HUES64 (cell line): ENCODE data around the gene SLC6A4.

Experiments
- H3K27ac ChIP-seq: 2 replicates; pipeline ENCODE4 v1.7.0; 2013; ENCODE audit warnings: low read depth, low read length, inconsistent platforms
- H3K27me3 ChIP-seq: 2 replicates; pipeline ENCODE4 v1.6.1; 2013; ENCODE audit warnings: mild to moderate bottlenecking, low read length; ENCODE audit not compliant: insufficient read depth
- H3K36me3 ChIP-seq: 2 replicates; pipeline ENCODE4 v1.6.1; 2013; ENCODE audit warnings: mild to moderate bottlenecking, low read length; ENCODE audit not compliant: insufficient read depth
- H3K4me1 ChIP-seq: 2 replicates; pipeline ENCODE4 v1.6.1; 2013; ENCODE audit warnings: mild to moderate bottlenecking, low read length, moderate library complexity; ENCODE audit not compliant: insufficient read depth
- H3K4me3 ChIP-seq: 2 replicates; pipeline ENCODE4 v1.5.1; 2013; ENCODE audit warnings: mild to moderate bottlenecking, low read length, moderate library complexity
- H3K9ac ChIP-seq: 2 replicates; pipeline ENCODE4 v1.6.1; 2013; ENCODE audit warnings: mild to moderate bottlenecking, low read depth, low read length
- H3K9me3 ChIP-seq: 2 replicates; pipeline ENCODE4 v1.6.1; 2013; ENCODE audit warnings: low read depth, low read length; ENCODE audit not compliant: insufficient read depth
- WGBS: fragments of 150-250, 120-280 bp; methylation state at CpG from one replicate; pipeline ENCODE4 v1.1.7; 2013; ENCODE audit warnings: missing lambda C conversion rate; 5-methylcytosine and 5-hydroxymethylcytosine counted together

Gene SLC6A4

DNA sequence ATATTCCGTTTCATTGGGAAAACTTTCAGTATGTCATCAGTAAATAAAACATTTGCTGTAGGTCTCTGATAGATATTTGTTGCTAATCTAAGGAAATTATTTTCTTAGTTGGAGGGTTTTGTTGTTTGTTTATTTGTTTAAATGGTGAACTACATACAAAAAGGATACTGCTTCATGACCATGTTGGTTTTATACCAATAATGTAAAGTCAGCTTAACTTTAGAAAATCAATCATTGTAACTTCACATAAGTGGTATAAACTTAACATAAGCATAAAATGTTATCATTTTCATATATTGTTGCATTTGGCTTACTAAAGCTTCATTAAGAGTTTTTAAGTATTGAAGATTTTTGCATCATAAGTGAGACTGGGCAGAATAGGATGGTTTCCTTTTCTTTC lies 60.9 kb downstream of the SLC6A4 start:
- 95% methylated on average over 1 of the region's 1 CpG for WGBS
- Histone ChIP-seq H3K4me3 (no peak overlapping the region), H3K27me3 (no peaks in the 10 kb centered on the region), H3K4me1 (no peaks in the 10 kb centered on the region), H3K9ac (no peak overlapping the region), H3K36me3 (peaks cover 73% of the 10 kb centered on the region), H3K9me3 (no peaks in the 10 kb centered on the region), H3K27ac (no peak overlapping the region)

- WGBS, result 100% methylated on average over 2 of the region's 2 CpGs
- Histone ChIP-seq H3K9ac (no peak overlapping the region), H3K36me3 (peaks cover 69% of the 10 kb centered on the region), H3K27ac (no peak overlapping the region), H3K4me1 (no peaks in the 10 kb centered on the region), H3K4me3 (no peak overlapping the region), H3K9me3 (no peaks in the 10 kb centered on the region), H3K27me3 (no peaks in the 10 kb centered on the region)
Measured at GRCh38 chr17:30173649-30174048, 61.8 kb downstream of the SLC6A4 start.

- Histone ChIP-seq H3K9me3 (no peaks in the 10 kb centered on the region), H3K4me3 (no peak overlapping the region), H3K27ac (no peak overlapping the region), H3K27me3 (no peaks in the 10 kb centered on the region), H3K36me3 (peaks cover 63% of the 10 kb centered on the region), H3K9ac (no peak overlapping the region), H3K4me1 (no peaks in the 10 kb centered on the region)
- WGBS, result 85% methylated on average over 1 of the region's 1 CpG
Measured at GRCh38 chr17:30172560-30172959, 62.9 kb downstream of the SLC6A4 start.

DNA sequence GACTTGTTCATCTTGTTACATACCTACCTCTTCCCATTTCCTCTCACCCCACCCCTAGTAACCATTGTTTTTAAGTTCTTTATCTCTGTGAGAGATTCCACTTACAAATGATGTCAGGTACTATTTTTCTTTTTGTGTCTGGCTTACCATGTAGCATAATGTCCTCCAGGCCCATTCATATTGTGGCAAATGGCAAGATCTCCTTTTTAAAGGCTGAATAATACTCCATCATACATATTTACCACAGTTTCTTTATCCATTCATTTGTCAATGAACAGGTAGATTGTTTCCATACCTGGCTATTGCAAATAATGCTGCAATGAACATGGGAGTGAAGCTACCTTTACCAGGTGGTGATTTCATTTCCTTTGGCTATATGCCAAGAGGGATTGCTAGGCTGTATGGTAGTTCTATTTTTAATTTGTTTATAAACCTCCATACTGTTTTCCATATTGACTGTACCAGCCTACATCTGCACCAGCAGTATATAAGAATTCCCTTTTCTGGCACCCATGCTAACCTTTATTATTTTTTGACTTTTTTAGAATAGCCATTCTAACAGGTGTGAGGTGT lies 65.0 kb downstream of the SLC6A4 start:
- H3K27me3 ChIP-seq, result no peaks in the 10 kb centered on the region
- H3K9ac ChIP-seq, result no peak overlapping the region
- H3K27ac ChIP-seq, result no peak overlapping the region
- H3K4me3 ChIP-seq, result no peak overlapping the region
- no peaks in the 10 kb centered on the region for H3K4me1 ChIP-seq
- no peaks in the 10 kb centered on the region for H3K9me3 ChIP-seq
- H3K36me3 ChIP-seq, result peaks cover 56% of the 10 kb centered on the region

- Histone ChIP-seq H3K36me3 (peaks cover 30% of the 10 kb centered on the region), H3K9me3 (no peaks in the 10 kb centered on the region), H3K9ac (no peak overlapping the region), H3K4me3 (no peak overlapping the region), H3K27ac (no peak overlapping the region), H3K4me1 (no peaks in the 10 kb centered on the region), H3K27me3 (no peaks in the 10 kb centered on the region)
- 100% methylated on average over 1 of the region's 1 CpG for WGBS
Measured at GRCh38 chr17:30165960-30166359, 69.5 kb downstream of the SLC6A4 start.

- no peak overlapping the region for H3K9ac ChIP-seq
- 88% methylated on average over 3 of the region's 3 CpGs for WGBS
- no peaks in the 10 kb centered on the region for H3K4me1 ChIP-seq
- no peaks in the 10 kb centered on the region for H3K9me3 ChIP-seq
- H3K27ac ChIP-seq, result no peak overlapping the region
- no peaks in the 10 kb centered on the region for H3K27me3 ChIP-seq
- H3K36me3 ChIP-seq, result peaks cover 28% of the 10 kb centered on the region
- no peak overlapping the region for H3K4me3 ChIP-seq
Measured at GRCh38 chr17:30165147-30165546, 70.3 kb downstream of the SLC6A4 start.

GRCh38 chr17:30164531-30164930 lies 71.0 kb downstream of the SLC6A4 start:
- H3K9me3 ChIP-seq, result no peaks in the 10 kb centered on the region
- no peaks in the 10 kb centered on the region for H3K4me1 ChIP-seq
- H3K36me3 ChIP-seq, result peaks cover 31% of the 10 kb centered on the region
- no peak overlapping the region for H3K27ac ChIP-seq
- no peaks in the 10 kb centered on the region for H3K27me3 ChIP-seq
- H3K9ac ChIP-seq, result no peak overlapping the region
- H3K4me3 ChIP-seq, result no peak overlapping the region
- WGBS, result over 99% methylated on average over 4 of the region's 4 CpGs

DNA sequence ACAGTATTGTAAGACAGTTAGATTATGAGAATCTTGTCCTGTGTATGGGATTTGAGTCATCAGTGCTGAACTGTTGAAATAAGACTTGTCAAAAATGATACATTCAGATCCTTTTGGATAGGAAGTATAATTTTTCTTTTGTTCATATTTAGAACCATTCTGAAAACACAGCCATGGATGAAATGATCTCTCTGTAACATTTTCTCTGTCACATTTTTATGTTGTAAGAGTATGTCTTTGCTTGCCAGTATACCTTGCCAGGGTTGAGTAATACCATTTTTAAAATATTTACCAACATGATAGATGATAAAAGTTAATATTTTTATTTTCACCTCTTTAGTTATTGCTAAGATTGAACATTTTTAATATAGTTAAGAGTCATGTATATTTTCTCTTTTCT lies 73.9 kb downstream of the SLC6A4 start:
- H3K9me3 ChIP-seq, result peaks cover 2% of the 10 kb centered on the region; the same call in 1 of the 2 replicates
- no peak overlapping the region for H3K27ac ChIP-seq
- H3K4me3 ChIP-seq, result no peak overlapping the region
- H3K4me1 ChIP-seq, result no peaks in the 10 kb centered on the region
- H3K36me3 ChIP-seq, result peaks cover 34% of the 10 kb centered on the region
- no peaks in the 10 kb centered on the region for H3K27me3 ChIP-seq
- no peak overlapping the region for H3K9ac ChIP-seq

DNA sequence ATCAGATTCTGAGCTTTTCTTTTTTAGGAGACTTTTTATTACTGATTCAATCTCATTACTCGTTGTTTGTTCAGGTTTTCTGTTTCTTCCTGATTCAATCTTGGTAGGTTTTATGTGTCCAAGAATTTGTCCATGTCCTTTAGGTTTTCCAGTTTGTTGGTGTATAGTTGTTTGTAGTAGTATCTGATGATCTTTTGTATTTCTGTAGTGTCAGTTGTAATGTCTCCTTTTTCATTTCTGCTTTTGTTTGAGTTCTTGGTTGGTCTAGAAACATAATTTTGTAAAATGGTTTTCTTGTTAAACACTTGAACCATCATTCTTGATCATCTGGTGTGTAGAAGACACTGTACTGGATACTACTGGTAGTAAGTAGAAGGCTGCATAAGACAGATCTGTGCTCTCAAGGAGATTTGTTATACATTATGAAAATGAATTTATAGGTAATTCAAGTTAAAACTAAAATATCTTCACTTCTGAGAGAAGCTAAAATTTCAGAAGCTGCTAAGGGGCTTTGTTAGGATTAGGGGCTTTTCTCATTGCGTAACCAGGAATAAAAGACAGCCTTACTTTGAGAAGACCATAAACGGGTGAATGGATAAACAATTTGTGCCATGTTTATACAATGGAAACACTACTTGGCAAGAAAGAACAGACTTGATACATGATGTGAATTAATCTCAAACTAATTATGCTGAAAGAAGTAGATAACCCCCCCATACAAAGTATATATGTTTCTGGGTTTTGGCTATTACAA lies 74.9 kb downstream of the SLC6A4 start:
- peaks cover 31% of the 10 kb centered on the region for H3K36me3 ChIP-seq
- H3K9ac ChIP-seq, result no peak overlapping the region
- no peak overlapping the region for H3K27ac ChIP-seq
- H3K4me3 ChIP-seq, result no peak overlapping the region
- no peaks in the 10 kb centered on the region for H3K4me1 ChIP-seq
- H3K27me3 ChIP-seq, result no peaks in the 10 kb centered on the region
- H3K9me3 ChIP-seq, result peaks cover 2% of the 10 kb centered on the region; the same call in 1 of the 2 replicates
- 94% methylated on average over 3 of the region's 3 CpGs for WGBS

DNA sequence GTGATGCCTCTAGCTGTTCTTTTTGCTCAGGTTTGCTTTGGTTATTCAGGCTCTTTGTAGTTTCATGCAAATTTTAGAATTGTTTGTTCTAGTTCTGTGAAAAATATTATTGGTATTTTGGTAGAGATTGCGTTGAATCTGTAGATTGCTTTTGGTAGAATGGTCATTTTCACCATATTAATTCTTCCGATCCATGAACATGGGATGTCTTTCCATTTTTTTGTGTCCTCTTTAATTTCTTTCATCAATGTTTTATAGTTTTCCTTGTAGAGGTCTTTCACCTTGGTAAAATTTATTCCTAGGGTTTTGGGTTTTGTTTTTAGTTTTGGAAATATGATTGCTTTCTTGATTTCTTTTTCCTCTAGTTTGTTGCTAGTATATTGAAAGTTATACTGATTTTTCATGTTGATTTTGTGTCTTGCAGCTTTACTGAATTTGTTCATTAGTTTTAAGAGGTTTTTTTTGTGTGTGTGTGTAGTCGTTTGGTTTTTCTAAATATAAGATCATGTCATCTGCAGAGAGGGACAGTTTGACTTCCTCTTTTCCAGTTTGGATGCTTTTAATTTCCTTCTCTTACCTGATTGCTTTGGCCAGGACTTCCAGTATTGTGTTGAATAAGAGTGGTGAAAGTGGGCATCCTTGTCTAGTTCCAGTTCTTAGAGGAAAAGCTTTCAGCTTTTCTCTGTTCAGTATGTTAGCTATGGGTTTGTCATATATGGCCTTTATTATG lies 76.4 kb downstream of the SLC6A4 start:
- H3K4me3 ChIP-seq, result no peak overlapping the region
- no peaks in the 10 kb centered on the region for H3K4me1 ChIP-seq
- no peak overlapping the region for H3K9ac ChIP-seq
- H3K27ac ChIP-seq, result no peak overlapping the region
- WGBS, result 94% methylated on average over 2 of the region's 3 CpGs
- H3K9me3 ChIP-seq, result peaks cover 2% of the 10 kb centered on the region; the same call in 1 of the 2 replicates
- peaks cover 31% of the 10 kb centered on the region for H3K36me3 ChIP-seq
- no peaks in the 10 kb centered on the region for H3K27me3 ChIP-seq

DNA sequence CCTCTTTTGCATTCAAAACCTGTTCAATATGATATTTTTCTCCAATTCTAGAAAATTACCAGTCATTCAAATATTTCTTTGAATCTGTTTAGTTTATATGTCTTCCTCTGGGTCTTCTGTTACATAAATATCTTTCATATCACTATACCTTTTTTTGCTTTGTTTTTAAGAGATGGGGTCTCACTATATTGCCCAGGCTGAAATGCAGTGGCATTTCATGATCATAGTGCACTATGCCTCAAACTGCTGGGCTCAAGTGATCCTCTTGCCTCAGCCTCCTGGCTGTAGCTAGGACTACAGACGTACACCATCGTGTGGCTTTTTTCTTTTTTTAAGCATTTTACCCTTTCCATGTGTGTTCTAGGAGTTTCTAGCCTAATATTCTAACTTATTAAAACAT lies 80.1 kb downstream of the SLC6A4 start:
- no peak overlapping the region for H3K9ac ChIP-seq
- no peak overlapping the region for H3K4me3 ChIP-seq
- peaks cover 2% of the 10 kb centered on the region; the same call in 1 of the 2 replicates for H3K9me3 ChIP-seq
- H3K27ac ChIP-seq, result no peak overlapping the region
- no peaks in the 10 kb centered on the region for H3K4me1 ChIP-seq
- H3K27me3 ChIP-seq, result no peaks in the 10 kb centered on the region
- WGBS, result 95% methylated on average over 2 of the region's 2 CpGs
- H3K36me3 ChIP-seq, result peaks cover 26% of the 10 kb centered on the region; the same call in 1 of the 2 replicates
